ENCODE results near the gene ARHGAP1. TPM values are rescaled to one million over a fixed set of nuclear protein-coding genes. Genes with fewer than 3 reads are reported as not detected.

Gene ARHGAP1
- total RNA-seq, 1 donor from 2014 or later = 13.5 TPM

GRCh38 chr11:46649180-46649738 lies 51.2 kb downstream of the ARHGAP1 start:
- no peak for FAIRE-seq
- peak; percentile 41 to 60 for DNase-seq (ENCODE audit: low spot score in 2 of 2)

- FAIRE-seq (no peak), DNase-seq (ENCODE audit: low spot score in 2 of 2) (no peak)
Observed at GRCh38 chr11:46643986-46644385, 56.4 kb downstream of the ARHGAP1 start.

GRCh38 chr11:46643531-46643930 lies 56.9 kb downstream of the ARHGAP1 start:
- no peak for DNase-seq (ENCODE audit: low spot score in 2 of 2)
- FAIRE-seq = no peak

- FAIRE-seq = no peak
- DNase-seq (ENCODE audit: low spot score in 2 of 2) = no peak
Observed at GRCh38 chr11:46642627-46643335, 57.6 kb downstream of the ARHGAP1 start.

- no peak for FAIRE-seq
Observed at GRCh38 chr11:46641639-46642038, 58.8 kb downstream of the ARHGAP1 start.

GRCh38 chr11:46640036-46640788 lies 60.2 kb downstream of the ARHGAP1 start:
- DNase-seq (ENCODE audit: low spot score in 2 of 2) (no peak), FAIRE-seq (no peak)

More at GRCh38 chr11:46641639-46642038, 58.8 kb downstream of the ARHGAP1 start:
- DNase-seq (ENCODE audit: low spot score in 2 of 2) = no peak

- FAIRE-seq = no peak
Observed at GRCh38 chr11:46639197-46639839, 61.1 kb downstream of the ARHGAP1 start.

GRCh38 chr11:46637546-46637945 lies 62.9 kb downstream of the ARHGAP1 start:
- no peak for FAIRE-seq
- DNase-seq (ENCODE audit: low spot score in 2 of 2) = no peak

More at GRCh38 chr11:46639197-46639839, 61.1 kb downstream of the ARHGAP1 start:
- DNase-seq (ENCODE audit: low spot score in 2 of 2) = no peak

- no peak for DNase-seq (ENCODE audit: low spot score in 2 of 2)
- no peak for FAIRE-seq
Observed at GRCh38 chr11:46635557-46636139, 64.8 kb downstream of the ARHGAP1 start.

GRCh38 chr11:46633291-46634217 lies 66.9 kb downstream of the ARHGAP1 start:
- FAIRE-seq = no peak
- DNase-seq (ENCODE audit: low spot score in 2 of 2) = no peak

- DNase-seq (ENCODE audit: low spot score in 2 of 2) = no peak
- no peak for FAIRE-seq
Observed at GRCh38 chr11:46632502-46632901, 67.9 kb downstream of the ARHGAP1 start.

- no peak for FAIRE-seq
- no peak for DNase-seq (ENCODE audit: low spot score in 2 of 2)
Observed at GRCh38 chr11:46631676-46632075, 68.7 kb downstream of the ARHGAP1 start.

- no peak for DNase-seq (ENCODE audit: low spot score in 2 of 2)
- no peak for FAIRE-seq
Observed at GRCh38 chr11:46630237-46630636, 70.2 kb downstream of the ARHGAP1 start.

- no peak for DNase-seq (ENCODE audit: low spot score in 2 of 2)
- no peak for FAIRE-seq
Observed at GRCh38 chr11:46628961-46629360, 71.5 kb downstream of the ARHGAP1 start.

Other genes with a start within 250 kb of the ARHGAP1 start
- 25.3 TPM for gene AMBRA1, start 106.6 kb downstream of the ARHGAP1 start, total RNA-seq
- gene HARBI1, start 83.4 kb downstream of the ARHGAP1 start, total RNA-seq = 7.7 TPM
- gene ATG13, start 83.1 kb downstream of the ARHGAP1 start, total RNA-seq = 47.7 TPM
- gene ZNF408, start 412 bp upstream of the ARHGAP1 start, total RNA-seq = 4.5 TPM
- gene F2, start 18.6 kb upstream of the ARHGAP1 start, total RNA-seq = not detected
- 196 TPM for gene CKAP5, start 145.7 kb upstream of the ARHGAP1 start, total RNA-seq
- 4.1 TPM for gene LRP4, start 217.9 kb upstream of the ARHGAP1 start, total RNA-seq
- gene CSTPP1, start 236.1 kb upstream of the ARHGAP1 start, total RNA-seq = 46.5 TPM